Iris pigment epithelial cell (primary cell): ENCODE results near the gene SCLY.
A peak's percentile ranks its signal among the peaks of the same experiment; 100 is the strongest.

Experiments
- DNase-seq: peaks from one replicate; pipeline ENCODE4 v3.0.0-alpha.2; 2011; ENCODE audit warnings: low read depth

Gene SCLY

GRCh38 chr2:238127165-238128060 is 66.6 kb downstream of the SCLY start:
- peak; percentile 64 for DNase-seq

- DNase-seq, result no peak
These were observed 67.2 kb downstream of the SCLY start for GRCh38 chr2:238128061-238128440.

DNA sequence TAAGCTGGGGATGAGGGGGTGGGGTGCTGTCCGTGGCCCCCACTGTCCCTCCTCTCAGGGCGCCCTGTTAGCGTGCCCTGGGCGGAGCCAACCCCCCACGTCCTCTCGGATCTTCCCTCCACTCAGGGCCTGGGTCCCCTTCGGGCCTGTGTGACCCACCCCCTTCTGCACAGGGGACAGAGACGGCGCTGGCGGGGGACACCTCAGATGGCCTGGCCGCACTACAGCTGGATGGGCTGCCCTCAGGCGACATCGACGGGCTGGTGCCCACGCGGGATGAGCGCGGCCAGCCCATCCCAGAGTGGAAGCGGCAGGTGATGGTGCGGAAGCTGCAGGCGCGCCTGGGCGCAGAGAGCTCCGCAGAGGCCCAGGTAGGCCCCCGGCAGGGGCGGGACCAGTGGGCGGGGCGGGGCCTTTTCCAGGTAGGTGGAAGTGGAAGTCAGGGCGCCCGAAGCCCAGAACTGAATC is 67.8 kb downstream of the SCLY start:
- no peak for DNase-seq

GRCh38 chr2:238129166-238130010 is 68.6 kb downstream of the SCLY start:
- no peak for DNase-seq

- no peak for DNase-seq
These were observed 69.4 kb downstream of the SCLY start for GRCh38 chr2:238130111-238130695.

- DNase-seq, result no peak
These were observed 70.2 kb downstream of the SCLY start for GRCh38 chr2:238130696-238131628.

GRCh38 chr2:238131761-238132462 is 71.1 kb downstream of the SCLY start:
- DNase-seq, result no peak

DNA sequence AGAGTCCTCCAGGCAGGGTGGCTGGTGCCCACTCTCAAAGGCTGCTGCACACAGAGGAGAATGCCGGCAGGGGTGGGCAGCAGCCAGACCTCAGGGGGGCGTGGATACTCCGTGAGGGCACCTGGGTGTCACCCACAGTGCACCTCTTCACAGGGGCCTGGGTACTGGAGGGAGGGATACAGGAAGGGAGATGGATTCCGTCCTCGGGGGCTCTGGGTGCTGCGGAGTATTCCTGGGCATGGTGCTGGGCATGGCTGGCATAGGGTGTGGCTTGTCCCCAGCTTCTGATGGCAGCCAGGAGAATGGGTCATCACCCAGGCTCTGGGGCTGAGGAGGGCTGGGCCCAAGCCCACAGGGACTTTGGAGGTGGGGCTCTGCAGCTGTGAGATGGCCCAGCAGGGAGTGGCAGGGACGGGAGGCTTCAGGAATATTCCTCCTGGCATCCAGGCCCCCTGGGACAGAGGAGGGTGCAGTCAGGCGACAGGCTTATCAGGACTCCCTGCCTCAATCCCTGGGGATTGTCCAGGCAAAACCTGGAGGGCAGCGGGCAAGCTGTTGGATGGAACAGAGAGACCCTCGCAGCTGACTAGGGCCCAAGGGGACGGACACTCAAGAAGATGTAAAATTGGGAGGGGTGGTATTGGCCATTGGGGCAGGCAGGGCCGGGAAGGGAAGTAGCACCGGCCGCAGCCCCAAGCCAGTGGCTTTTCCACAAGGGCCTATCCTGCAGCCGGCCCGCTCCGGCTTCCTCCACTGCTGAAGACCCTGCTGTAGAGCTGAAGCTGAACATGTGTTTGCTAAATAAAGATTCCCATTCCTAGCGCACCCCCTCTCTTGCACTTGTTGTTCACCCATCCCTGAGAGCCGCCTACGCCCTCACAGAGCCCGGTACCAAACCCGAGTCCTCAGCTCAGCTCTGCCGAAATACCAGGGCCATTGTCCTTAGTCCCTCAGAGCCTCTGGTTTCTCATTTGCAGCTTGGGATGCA is 72.0 kb downstream of the SCLY start:
- DNase-seq, result no peak

GRCh38 chr2:238133499-238134392 is 72.9 kb downstream of the SCLY start:
- DNase-seq, result no peak

- DNase-seq, result no peak
These were observed 73.6 kb downstream of the SCLY start for GRCh38 chr2:238134393-238134785.

DNA sequence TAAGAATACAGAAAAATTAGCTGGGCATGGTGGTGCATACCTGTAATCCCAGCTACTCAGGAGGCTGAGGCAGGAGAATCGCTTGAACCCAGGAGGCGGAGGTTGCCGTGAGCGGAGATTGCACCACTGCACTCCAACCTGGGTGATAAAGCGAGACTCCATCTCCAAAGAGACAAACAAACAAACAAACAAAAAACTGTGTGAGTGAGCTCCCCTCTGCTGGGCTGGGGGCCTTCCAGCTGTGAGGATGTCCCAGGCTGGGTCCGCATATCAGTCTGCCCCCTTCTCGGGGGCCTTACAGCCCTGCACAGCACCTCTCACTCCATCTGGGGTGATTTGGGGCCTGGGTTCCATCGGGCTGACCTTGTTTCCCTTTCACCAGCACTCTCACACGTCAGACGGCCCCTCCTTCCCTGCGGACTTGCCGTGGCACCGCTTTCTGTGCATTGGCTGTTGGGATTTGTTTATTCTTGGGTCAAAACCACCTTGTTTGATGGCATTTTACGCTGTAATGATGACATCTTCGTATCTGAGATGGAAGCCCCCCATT is 74.9 kb downstream of the SCLY start:
- no peak for DNase-seq

DNA sequence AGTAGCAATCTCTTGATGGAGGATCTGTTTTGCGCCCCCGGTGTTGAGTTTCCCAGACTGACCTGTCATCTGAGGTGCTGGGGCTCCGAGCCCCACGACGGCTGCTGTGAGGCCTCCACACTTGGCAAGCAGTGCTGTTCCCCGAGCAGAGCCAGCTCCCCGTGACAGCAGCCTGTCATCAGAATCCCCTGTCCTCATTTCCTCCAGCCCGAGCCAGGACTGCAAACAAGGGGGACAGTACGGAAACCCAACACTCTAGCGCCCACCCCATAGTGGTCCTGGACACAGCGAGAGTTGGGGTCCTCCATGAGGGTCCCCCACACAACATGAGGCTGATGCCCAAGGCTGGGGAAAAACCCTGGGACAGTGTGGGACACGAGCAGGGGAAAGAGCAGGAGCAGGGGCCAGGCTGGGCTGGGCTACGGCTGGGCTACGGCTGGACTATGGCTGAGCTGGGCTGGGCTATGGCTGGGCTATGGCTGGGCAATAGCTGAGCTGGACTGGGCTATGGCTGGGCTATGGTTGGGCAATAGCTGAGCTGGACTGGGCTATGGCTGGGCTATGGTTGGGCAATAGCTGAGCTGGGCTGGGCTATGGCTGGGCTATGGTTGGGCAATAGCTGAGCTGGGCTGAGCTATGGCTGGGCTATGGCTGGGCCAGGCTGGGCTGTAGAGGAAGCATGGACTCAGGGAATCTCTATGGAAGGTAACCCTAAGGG is 76.2 kb downstream of the SCLY start:
- peak; percentile 76 for DNase-seq

GRCh38 chr2:238137885-238138284 is 77.1 kb downstream of the SCLY start:
- no peak for DNase-seq

DNA sequence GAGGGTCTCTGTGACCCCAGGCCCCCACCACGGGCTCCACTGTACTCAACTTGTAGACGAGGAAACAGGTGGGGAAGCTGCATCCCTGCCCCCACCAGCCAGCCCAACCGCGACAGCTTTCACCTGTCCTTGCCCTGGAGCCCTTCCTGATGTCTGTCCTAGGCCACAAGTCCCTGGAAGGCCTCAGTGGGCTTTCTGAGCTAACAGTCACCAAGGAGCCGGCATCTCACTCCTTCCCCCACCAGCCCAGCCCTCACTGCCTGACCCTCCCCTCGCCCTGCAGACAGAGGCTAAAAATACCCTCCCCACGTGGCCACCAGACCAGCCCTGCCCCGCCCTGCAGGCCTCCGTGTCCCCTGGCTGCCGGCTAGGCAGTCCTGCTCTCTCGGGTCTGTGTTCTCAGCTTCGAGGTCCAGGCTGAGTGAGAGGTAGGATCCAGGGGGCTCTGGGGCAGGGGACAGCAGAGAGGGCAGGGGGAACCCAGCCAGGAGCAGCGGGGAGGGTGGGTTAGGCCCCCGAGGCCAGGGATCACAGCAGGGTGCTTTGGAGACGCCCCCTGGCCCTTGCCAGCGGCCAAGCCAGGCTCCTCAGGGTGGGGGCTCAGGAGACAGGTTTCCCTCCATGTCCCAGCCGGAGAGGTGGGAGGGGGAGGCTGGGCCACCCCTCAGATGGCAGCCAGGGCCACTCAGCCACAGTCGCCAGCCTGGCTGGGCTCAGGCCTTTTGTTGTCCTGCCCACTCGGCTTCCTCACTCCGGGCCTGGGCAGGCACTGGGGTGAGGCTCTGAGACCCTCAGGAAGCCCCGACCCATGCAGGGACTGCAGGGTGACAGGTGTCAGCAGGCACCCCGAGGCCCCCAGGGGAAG is 77.8 kb downstream of the SCLY start, which contains the start of gene KLHL30:
KLHL30 (plus strand) TSS at position 338 of the 865 bp plus-strand sequence. CDS start 2,087 bp downstream, outside the sequence.
- DNase-seq, result no peak

GRCh38 chr2:238139196-238140039 is 78.6 kb downstream of the SCLY start:
- no peak for DNase-seq
